NOMO-1 treated with dmso at 0.1 percent for 144 hours (cell line): ENCODE data around the gene ONECUT1.

Experiments used
- DNase-seq: peaks from one replicate; lab custom pipeline; 2025; ENCODE audit not compliant: unreplicated experiment; lab: John Stamatoyannopoulos, UW

The ONECUT1 gene

GRCh38 chr15:52783929-52784798 lies 6.0 kb downstream of the ONECUT1 start:
- no peak for DNase-seq

DNA sequence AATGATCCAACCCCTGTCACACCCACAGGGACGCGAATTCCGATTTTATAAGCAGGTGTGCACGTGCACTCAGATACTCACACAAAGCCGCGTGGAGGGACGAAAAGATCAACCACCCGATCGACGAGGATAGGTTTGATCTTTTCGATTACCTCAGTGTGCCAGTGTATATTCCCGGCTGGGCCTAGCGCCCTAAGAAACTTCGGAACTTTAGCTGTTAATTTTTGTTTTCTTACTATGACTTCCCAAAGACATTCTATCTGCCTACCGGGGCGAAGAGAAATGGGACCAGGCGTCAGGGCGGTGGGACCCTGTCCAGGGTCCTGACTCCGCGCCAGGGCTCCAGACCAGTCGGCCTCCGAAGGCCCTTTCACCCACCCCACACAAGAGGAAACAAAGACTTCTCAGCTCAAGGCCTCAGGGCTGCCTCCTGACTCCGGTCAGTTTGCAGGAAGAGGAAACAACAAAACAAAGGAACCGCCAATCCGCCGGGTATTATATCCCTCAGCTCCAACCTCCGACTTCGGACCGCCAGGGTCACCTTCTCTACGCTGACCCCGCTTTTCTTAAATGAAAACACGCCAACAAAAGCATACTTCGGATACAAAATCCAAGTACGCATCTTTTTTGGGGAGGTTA lies 6.8 kb downstream of the ONECUT1 start:
- no peak for DNase-seq

DNA sequence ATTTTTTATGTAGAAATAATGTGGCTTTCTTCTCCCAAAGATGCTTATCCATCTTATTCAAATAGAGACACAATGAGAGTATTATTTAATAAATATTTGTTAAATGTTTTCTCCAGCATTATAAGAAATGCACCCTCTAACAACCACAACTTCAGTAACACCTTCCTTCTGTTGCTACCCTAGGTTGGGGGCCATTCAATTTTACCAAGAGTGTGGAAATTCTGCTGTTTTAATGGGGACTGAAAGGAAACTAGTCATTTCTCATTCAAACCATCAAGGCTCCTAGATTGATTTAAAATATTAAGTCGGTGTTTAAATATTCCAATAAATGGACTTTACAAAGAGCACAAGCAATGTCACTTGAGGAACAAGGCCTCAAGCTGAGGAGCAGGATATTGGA lies 7.6 kb downstream of the ONECUT1 start:
- DNase-seq: no peak

- peak; percentile 78 for DNase-seq
These were observed 9.8 kb downstream of the ONECUT1 start for GRCh38 chr15:52780172-52780980.

DNA sequence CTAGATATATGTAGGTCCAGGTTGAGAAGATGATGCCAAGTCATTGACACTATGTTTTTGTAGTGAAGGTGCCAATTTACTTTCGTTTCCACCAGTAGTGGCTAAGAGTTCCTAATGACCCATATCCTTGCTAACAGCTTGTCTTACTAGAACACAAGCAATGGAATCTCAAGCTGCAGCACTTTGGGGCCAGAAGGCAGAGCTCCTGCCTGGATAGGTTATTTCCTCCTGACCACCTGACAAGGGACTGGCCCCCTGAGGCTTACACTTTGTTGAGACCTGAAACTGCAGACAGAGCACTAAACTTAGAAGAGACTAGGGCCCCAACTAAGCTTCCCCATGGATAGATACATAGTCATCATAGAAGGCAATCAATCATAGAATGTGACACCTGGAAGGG lies 11.7 kb downstream of the ONECUT1 start:
- no peak for DNase-seq

DNA sequence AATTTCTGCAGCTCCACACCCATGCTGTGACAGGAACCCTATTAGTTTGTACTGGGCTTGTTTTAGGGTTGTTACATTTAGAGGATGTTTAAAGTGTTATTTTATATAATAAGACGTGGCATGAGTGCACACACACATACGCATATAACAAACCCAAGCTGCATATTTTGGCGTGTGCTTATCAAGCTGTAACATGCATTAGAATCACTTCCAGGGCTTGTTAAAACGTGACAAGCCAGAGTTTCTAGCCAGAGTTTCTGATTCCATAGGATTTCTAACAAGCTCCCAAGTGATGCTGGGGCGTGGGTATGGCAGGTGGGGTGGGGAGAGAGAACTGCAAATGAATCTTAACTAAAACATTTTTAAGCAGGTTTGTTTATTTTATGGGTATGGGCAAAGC lies 17.4 kb downstream of the ONECUT1 start:
- no peak for DNase-seq

DNA sequence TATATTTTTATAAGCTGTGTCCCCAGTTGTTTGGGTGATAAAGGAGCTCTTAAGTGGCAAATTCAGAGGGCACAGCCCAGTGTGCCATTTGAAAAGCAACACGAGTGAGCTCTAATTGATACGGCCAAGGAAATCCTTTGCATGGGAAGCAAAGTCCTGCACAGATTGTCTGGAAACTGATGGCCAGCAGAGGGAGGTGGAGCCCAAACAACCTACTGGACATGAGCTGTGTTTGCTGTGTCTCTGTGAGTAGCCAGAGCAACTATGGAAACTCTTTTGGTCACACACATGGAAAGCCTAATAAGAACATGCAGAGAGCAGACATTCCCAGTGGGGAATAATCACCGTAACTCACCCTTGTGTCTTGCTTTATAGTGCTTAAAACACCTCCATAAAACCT lies 24.4 kb downstream of the ONECUT1 start:
- no peak for DNase-seq

DNA sequence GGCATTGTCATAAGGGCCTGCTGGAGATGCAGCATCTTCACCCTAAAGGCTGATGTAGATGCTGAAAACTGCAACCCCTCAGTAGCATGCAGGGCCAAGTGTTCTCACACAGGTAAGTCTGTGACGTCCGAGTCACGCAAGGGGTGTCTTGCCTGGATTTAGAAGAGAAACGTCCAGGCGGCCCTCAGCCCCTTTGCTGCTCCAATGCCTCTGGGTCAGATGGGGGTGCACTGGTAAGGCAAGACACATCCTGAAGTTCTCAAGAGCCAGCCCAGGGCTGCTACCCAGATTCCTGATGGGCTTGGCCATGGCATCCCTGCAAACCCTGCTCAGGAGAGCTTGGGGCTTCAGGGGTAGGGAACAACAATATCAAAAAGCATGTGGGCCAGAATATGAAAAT lies 25.4 kb downstream of the ONECUT1 start:
- DNase-seq: no peak

DNA sequence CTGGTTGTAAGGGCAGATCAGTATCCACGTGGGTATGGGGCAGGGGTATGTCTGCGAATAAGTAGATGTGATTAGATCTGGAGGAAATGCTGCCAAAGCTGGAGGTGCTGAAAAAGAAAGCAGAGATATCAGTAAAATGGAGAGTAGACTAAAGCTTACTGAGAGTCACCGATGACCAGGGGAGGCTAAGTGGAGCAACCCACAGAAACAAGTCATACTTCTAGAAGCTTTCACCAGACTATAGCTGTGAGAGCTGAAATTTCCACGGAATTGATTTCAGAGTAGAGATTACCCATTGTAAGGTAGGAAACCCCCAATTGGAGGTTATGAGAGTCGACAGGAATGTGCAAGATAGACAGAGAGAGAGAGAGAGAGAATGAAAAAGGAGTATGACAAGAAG lies 27.5 kb downstream of the ONECUT1 start:
- DNase-seq: no peak

DNA sequence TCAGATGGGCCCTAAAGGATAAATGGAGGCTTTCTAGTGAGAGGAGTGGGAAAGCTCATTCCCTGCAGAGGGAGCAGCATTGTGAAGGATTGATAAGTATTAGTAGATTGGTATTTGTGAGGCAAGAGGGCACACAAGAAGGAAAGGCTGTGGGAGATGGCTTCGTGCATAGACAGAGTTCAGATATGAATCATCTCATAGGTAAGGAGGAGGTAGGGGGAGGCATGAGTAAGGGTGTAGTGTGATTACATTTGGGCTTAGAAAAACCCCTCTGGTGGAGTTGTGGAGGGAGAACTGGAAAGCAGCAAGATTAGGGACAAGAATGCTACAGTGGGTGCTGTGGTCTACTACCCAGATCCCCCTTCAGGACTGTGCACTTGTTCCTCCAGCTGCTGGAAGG lies 29.6 kb downstream of the ONECUT1 start:
- no peak for DNase-seq

DNA sequence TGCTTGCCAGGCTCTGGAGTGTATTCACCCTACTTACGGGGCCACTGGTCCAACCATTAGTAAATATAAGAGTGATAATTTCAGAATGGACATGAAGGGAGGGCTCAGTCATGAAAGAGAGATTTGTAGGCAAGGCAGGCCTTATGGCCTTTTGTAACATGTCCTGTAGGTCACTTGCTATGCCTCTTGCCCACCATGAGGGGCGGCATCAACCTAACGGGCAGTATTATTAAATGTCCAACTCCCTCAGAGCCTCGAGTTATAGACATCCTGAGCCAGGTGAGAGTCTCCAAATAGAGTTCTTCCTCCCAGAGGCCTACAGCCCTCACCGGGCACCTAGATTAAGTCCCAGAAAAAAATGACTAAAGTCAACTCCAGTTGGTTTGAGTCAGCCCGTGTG lies 30.2 kb downstream of the ONECUT1 start:
- DNase-seq: no peak

GRCh38 chr15:52757496-52757895 lies 32.6 kb downstream of the ONECUT1 start:
- DNase-seq: no peak

DNA sequence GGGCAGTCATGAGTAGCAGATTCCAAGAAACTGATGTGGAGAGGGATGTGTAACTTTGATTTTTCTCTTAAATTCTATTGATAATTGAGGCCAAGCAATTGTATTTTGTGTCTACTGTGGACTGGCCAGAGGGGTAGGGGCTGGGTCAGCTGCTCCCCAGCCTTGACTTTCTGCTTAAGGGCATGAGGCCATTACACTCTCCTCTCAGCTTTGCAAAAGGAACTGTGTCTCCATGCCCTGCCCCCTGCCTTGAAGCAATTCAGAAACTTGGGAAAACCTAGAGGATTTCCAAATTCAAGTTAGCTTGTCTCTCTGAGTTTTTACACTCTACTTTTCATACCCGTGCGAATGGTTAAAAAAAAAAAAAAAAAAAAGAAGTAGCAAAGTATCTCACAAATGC lies 38.6 kb downstream of the ONECUT1 start:
- DNase-seq: no peak

DNA sequence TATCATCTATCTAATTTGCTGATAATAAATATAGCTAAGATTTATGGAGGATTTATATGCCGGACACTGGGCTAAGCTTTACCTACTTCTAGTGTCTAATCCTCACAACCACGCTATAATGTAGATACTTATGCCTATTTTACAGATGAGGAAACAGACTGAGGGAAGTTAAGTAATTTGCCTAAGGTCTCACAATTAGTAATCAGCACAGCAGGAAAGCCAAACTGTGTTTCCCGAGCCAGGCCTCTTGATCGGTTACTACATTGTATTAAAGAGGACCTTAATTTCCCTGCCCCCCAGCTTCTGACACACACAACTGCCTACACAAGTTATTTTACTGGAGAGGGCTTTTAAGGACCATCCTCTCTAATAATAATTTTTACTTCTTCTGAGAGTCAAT lies 40.9 kb downstream of the ONECUT1 start:
- no peak for DNase-seq

DNA sequence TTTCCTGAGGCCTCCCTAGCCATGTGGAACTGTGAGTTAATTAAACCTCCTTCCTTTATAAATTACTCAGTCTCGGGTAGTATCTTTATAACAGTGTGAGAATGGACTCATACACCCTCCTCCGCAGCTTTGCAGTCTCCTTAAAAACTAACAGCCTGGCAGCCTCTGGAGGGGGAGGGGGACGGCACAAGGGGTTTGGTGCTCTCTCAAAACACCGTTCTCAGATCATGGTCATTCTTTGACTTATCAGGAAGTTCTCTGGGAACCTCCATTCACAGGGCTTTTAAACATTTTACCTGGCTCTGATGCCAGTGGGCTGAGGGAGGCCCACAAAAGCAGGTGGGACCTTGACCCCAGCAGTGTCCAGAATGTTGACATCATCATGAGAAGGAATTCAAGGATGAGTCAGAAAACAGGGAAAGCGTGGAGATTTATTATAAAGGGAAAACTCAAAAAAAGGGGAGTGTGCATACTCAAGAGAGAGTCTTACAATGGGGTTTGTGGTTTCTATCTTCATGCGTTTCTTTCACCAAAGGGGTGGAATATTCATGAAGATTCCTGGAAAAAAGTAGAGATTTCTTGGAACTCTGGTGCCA lies 43.9 kb downstream of the ONECUT1 start:
- DNase-seq: no peak

DNA sequence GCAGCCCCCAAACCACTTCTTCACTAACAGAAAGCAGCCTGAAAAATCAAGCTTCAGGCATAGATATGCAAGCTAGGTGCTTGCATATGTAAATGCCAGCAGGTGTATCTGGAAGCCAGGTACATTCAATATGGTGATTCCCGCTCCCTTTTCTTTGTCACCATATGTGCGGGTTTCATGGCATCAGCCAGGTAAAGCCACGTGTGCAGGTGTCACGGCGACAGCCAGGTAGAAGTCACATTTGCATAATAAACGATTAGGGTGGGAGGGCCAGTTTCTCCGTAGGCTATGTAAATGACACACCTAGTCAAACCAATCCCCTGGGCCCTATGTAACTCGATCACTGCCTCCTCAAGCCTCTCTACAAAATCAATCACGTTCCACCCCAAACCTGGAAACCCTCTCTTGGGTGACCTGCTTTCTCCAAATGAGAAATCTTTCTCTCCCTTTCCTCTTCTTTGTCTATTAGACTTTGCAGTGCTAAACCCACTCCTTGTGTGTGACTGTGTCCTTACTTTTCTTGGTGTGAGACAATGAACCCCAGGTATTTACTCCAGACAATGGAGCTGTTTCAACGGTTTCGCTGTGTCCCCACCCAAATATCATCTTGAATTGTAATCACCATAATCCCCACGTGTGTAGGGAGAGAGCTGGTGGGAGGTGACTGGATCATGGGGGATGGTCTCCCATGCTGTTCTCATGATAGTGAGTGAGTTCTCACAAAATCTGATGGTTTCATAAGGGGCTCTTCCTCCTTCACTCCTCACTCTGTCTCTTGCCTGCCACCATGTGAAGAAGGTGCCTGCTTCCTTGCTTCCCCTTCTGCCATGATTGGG lies 44.6 kb downstream of the ONECUT1 start:
- no peak for DNase-seq

DNA sequence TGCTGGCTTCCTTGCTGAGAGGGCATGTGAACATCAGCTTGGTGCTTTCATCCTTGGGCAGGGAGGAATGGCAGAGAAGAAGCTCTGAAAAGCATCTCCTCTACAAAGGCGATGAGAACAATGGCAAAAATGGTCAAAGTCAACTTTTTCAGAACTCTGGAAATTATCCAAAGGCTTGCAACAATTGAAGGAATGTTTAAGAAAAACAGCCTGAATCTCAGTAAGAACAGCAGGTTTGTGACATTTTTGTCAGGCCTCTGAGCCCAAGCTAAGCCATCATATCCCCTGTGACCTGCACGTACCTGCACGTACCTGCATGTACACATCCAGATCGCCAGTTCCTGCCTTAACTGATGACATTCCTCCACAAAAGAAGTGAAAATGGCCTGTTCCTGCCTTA lies 51.8 kb downstream of the ONECUT1 start:
- DNase-seq: no peak

DNA sequence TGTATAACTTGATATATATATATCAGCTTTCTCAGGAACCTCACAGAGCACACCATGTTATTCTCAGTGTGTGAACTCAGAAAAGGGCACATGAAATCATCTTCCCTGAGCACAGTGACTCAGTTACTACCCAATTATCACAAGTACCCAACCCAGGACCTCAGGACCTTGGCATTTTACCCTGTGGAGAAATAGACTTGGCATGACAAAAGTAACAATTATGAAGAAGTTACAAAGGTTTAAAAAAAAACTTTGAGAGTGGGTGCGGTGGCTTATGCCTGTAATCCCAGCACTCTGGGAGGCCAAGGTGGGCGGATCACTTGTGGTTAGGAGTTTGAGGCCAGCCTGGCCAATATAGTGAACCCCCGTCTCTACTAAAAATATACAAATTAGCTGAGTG lies 52.4 kb downstream of the ONECUT1 start:
- DNase-seq: no peak

DNA sequence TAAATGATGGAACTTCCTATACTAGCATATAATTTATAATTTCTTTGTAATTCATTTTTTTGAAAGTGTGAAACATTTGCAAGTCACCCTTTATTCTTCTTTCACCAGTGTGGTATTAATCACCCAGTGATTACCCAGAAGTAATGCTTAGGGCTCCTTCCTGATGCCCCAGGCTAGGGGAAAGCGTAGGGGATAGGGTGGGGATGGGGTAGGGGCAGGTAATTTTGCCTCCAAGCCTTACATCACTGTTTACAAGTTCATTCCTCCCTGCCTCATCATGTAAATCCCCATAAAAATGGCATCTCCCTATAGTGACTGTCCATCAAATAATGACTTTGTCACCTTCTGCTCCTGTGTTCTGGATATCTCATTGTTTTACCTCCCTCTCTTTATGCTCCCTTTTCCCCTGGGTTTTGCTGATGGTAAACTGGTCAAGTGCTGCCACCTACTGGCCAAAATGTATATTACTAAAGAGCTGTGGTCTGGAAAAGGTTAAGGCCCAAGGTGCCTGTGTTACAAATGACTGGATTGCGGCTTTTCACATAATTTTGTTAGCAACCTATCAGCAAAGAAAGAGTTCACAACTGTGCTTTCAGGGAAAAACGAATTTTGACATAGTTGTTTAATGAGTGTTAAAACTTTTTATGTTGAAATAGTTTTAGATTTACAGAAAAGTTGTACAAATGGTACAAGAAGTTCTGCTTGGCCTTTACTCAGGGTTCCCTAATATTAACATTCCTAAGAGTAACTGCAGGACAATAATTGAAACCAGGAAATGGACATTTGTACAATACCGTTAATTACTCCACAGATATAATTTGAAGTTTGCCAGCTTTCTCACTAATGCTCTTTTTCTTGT lies 54.7 kb downstream of the ONECUT1 start:
- DNase-seq: peak; percentile 39

- no peak for DNase-seq
These were observed 55.8 kb downstream of the ONECUT1 start for GRCh38 chr15:52734329-52734728.
